Measurements from ENCODE around the gene CLDN16.

CLDN16 gene

GRCh38 chr3:190380184-190380583, 7.8 kb upstream of the CLDN16 start:
- DNase-seq (ENCODE audit: low read depth): no peak

DNA sequence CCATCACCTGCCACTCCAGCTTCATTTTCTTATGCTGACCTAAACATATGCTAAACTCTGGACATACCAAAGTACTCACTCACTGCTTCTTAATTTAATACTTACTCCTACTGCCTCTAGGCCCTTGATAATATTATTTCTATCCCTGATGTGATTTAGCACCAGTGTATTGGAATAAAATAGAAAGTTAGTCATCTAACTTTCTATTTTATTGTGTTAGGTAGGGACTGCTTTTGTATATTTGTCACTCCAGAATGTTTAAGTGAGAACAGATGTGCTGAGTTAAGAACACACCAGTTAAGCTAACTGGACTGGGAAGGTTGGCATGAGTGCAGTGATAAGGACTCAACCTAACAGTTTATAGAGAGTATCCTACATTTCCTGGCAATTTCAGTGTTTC, 6.5 kb upstream of the CLDN16 start:
- no peak for DNase-seq (ENCODE audit: low read depth)

DNA sequence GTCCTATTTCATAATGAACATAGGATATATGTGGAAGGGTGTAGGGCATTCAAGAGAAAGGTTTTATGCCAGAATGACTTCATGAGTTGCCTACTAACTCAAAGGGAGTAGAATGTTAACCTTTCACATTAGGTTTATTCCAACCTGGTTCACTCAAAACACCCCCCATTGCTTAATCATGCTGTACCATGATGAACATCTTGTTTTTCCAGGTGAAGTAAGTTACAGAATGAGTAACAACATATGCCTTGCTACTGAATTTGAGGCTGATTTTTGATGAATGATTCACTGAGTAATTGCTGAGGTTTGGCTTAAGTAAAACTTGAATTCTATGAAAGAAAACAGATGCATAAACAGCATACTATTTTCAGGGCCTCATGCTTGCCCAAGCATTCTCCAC, 5.9 kb upstream of the CLDN16 start:
- DNase-seq (ENCODE audit: low read depth): no peak

GRCh38 chr3:190384309-190384756, 3.6 kb upstream of the CLDN16 start:
- DNase-seq (ENCODE audit: low read depth): no peak

- no peak for DNase-seq (ENCODE audit: low read depth)
Observed at GRCh38 chr3:190385731-190386688, 2.0 kb upstream of the CLDN16 start.

DNA sequence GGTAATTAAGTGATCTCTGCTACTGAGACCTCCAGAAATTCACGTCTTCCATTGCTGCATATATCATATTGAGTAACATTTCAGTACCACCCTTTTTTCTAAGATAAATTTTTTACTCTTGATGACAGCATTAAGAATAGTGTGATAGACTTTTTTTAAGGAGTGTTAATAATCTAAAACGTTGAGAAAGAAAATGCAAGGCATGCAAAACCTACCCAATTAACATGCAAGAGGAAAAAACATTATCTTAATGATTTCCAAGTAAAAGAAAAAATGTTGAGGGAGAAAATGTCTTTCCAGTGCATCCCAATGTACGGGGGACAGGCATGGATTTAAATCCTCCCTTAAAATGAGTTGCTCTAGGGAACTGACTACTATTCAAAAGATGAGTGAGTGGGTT, 740 bp downstream of the CLDN16 start:
- DNase-seq (ENCODE audit: low read depth): no peak

DNA sequence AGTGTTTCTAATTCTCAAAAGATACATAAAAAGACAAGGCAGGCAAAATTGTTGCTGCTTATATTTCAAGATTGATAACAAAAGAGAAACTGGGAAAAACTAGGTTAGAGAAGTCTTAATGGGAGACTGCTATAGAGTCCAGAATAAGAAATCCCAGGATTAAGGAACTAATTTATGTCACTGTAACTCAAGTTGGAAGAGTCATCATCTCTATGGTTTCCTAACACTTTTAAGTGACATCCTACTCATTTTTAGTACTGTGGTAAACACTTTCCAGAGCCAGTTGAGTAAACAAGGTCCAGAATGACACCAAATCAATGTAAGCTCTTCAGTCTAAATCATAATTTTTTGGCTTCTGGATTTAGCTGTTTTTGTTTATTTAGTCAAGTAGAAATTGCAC, 8.0 kb downstream of the CLDN16 start:
- no peak for DNase-seq (ENCODE audit: low read depth)

DNA sequence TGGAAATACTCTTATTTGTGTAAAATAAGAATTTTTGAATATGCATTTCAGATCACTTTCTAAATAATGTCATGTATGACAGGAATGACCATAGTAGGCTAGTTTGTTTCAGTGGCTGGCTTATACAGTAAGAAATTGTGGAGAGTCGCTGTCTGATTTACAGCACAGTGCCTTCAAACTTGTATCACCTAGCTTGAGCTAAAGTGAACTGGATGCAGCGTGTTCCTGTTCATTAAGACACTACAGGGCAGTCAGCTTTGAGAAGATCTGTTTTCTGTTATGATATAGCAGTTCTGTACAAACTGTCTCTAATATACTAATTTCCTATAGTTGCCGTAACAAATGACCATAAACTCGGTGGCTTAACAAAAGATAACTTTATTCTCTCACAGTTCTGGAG, 9.9 kb downstream of the CLDN16 start:
- no peak for DNase-seq (ENCODE audit: low read depth)

- DNase-seq (ENCODE audit: low read depth): no peak
Observed at GRCh38 chr3:190399677-190400076, 11.7 kb downstream of the CLDN16 start.

DNA sequence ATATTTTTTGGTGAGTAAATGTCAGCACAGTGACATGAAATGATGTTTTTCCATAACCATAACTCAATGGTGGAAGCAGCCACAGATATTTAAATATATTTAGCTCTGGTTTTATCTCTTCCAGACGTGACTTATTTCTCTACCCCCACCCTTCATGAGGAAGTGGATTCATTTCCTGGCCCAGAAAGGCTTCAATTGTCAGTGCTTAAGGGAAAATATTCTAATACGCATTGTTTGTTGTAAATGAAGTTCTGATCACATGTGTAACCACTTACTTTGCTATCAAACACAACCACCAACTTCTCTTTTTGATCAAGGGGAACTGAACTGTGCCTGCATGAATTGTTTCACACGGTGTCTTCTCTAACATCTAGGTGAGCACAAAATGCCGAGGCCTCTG, 14.0 kb downstream of the CLDN16 start:
- no peak for DNase-seq (ENCODE audit: low read depth)

GRCh38 chr3:190404715-190405114, 16.8 kb downstream of the CLDN16 start:
- no peak for DNase-seq (ENCODE audit: low read depth)

GRCh38 chr3:190414297-190414696, 26.3 kb downstream of the CLDN16 start:
- no peak for DNase-seq (ENCODE audit: low read depth)

GRCh38 chr3:190424108-190424477, 36.1 kb downstream of the CLDN16 start:
- DNase-seq (ENCODE audit: low read depth): no peak

DNA sequence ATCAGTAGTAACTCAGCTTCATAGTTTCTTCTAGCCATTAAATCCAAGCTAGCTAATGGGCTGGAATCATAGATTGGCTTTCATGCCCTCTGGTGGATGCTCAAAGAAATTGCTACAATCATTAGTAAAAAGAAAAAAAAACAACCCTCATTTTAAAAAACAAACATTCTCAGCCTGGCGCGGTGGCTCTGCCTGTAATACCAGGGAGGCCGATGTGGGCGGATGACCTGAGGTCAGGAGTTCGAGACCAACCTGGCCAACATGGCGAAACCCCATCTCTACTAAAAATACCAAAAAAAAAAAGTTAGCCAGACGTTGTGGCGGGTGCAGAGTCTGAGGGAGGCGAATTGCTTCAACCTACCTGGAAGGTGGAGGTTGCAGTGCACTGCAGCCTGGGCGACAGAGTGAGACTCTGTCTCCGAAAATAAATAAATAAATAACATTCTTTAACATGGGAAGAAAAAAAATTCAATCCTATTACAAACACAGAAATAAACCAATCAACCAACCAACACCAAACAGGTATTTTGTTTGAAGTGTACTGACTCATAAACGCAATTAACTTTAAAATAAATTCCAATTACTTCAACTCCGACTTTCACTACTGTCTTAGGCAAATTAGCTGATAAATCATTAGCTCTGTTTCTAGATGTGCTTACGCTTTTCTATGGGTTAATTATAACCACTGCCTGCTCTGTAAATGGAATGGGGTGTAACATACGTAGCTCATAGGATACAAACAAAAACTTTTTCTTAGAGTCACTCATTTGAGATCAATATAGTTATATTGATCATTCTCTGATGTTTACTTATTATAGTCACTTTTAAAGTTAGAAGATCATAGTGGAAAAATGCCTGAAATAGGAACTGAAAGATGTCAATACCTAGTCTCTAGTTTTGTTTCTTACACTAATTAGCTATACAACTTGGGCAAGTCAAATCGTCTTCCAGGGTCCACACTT, 36.8 kb downstream of the CLDN16 start:
- DNase-seq (ENCODE audit: low read depth): no peak

GRCh38 chr3:190425833-190426232, 37.9 kb downstream of the CLDN16 start:
- no peak for DNase-seq (ENCODE audit: low read depth)

- no peak for DNase-seq (ENCODE audit: low read depth)
Observed at GRCh38 chr3:190426806-190427507, 39.0 kb downstream of the CLDN16 start.

GRCh38 chr3:190429681-190430080, 41.7 kb downstream of the CLDN16 start:
- DNase-seq (ENCODE audit: low read depth): no peak

- DNase-seq (ENCODE audit: low read depth): no peak
Observed at GRCh38 chr3:190430906-190431305, 42.9 kb downstream of the CLDN16 start.

DNA sequence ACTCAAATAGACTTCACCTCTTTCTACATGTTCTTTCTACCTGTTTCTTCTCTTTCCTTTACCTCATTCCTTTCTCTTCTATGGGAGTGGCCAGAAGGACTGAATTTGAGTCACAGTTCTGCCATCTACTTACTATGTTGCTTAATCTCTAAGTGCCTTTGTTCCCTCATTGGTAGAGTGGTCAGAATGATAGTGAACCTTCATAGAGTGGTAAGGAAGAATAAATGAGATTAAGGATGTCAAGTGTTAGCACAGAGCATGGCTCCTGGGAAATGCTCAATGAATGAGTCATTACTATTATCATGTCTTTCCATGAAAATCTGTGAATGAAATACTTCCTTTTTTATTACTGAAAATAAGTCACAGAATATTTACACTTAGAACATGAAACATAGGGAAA, 44.3 kb downstream of the CLDN16 start:
- no peak for DNase-seq (ENCODE audit: low read depth)

DNA sequence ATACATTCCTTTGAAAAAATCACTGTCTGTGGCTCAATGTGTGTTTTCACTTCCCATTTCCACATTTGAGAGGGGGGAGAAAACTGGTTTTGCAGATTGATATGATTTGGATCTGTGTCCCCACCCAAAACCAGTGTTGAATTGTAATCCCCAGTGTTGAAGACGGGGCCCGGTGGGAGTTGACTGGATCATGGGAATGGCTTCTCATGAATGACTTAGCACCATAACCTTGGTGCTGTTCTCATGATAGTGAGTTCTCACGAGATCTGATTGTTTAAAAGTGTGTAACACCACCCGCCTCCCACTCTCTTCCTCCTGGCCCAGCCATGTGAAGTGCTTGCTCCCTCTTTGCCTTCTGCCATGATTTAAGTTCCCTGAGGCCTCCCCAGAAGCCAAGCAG, 45.7 kb downstream of the CLDN16 start:
- no peak for DNase-seq (ENCODE audit: low read depth)

DNA sequence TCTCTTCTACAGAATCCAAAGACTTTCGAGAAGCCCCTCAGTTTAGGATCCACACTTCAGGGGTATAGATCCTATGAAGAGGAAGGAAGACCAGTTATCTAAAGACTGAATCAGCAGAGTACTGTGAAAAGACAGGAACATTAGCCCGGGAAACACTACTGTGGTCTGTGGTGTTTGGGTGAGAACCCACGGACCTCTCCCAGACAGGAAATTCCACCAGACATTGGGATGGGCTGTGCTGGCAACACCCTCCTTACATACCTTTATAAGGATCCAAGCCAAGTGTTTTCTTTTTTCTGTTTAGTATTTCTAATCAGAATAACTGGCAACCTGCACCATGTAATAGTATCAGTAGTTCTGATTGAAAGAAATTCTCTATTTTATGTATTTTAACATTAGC, 47.7 kb downstream of the CLDN16 start:
- no peak for DNase-seq (ENCODE audit: low read depth)

DNA sequence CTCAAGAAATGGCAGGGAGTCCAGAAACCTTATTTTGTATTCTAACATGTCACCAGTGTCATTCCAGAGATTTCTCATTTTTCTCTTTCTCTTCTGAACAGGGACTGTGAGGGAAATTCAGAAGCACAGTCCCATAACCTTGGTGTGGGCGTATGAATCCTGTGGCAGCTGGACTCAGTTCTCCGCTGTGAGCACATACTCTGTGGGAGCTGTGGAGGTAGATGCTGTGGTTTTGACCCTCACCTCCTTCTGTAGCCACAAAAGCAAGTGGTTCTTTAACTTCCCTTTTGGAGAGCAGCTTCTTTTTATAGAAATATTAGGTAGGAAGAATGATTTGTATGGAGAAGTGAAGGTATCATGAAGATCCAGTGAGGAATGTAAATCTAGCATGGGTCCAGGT, 48.4 kb downstream of the CLDN16 start:
- no peak for DNase-seq (ENCODE audit: low read depth)
